Measurements from ENCODE around the gene WNT7A.

DNA sequence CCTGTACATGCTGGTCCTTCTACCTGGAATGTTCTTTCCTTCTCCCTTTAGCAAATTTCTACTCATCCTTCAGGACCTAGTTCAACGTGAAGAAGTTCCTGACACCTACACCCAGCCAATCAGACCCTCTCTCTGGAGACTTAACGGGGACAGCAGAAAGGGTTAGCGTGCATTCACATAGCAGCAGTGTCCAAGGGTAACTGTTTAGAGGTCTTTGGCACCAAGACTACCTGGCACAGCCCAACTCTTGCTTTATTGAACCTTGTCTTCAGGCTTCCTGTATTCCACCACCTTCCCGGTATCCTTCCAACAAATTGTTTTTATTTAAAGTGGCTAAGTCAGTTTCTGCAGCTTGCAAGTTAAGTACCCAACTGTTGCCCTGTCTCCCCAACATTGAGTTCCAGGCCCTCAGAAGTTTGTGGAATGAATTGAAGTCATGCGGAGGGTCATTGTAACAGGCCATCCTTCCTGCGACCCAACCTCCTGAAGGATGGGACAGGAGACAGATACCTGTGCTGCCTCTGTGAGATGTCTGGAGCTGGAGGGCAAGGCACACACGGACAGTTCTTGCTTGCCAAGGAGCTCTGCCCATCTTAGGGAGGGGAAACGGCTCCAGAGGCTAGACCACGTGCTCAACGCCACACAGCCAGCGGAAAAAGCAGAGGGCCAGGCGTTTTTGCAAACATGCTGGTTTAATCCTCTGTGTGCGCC lies 14.4 kb upstream of the WNT7A start:
- TF ChIP-seq POLR2A (IDR thresholded peaks at IDR 0.05; ENCODE audit: low read depth, low read length) = no peak
- no peak for TF ChIP-seq TAF1 (IDR thresholded peaks at IDR 0.05; ENCODE audit: borderline replicate concordance, low read depth, low read length)

All from GM12892 (cell line).